GM18867 (cell line): ENCODE results near the gene PXMP4.
A peak's percentile ranks its signal among the peaks of the same experiment; 100 is the strongest.
"Not testable (repeated sequence)": the region's sequence is repeated elsewhere in the genome, so short reads cannot be mapped to it uniquely, and the experiment has no call there.

Experiments
- ATAC-seq: cut with Tn5 transposase; IDR thresholded peaks from one replicate; pipeline ENCODE4 v1.9.1; 2021; ENCODE audit warnings: mild to moderate bottlenecking, moderate library complexity; ENCODE audit not compliant: unreplicated experiment

Gene PXMP4

DNA sequence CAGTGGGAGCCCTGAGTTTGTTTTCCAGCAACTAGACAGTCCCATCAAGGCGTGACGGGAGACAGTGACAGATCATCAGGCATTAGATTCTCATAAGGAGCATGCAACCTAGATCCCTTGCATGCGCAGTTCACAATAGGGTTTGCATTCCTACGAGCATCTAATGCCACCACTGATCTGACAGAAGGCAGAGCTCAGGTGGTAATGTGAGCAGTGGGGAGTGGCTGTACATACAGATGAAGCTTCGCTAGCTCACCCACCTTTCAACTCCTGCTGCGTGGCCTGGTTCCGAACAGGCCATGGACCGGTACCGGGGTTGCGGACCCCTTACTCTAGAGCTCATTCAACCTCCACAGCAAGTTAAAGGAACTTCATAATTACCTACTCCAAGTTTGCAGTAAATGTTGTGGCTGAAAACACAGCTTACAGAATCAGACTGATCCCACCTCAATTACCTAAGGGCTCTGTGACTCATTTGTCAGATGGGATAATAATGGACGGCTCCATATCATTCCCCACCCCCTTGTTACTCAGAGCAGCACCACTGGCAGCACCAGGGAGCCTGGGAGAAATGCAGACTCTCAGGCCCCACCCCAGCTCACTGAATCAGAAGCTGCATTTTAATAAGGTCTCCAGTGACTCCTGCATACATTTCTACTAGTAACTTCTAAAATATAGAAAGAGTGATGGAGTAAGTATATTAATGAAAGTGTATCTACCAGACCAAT is 15.7 kb downstream of the PXMP4 start:
- no peak for ATAC-seq

DNA sequence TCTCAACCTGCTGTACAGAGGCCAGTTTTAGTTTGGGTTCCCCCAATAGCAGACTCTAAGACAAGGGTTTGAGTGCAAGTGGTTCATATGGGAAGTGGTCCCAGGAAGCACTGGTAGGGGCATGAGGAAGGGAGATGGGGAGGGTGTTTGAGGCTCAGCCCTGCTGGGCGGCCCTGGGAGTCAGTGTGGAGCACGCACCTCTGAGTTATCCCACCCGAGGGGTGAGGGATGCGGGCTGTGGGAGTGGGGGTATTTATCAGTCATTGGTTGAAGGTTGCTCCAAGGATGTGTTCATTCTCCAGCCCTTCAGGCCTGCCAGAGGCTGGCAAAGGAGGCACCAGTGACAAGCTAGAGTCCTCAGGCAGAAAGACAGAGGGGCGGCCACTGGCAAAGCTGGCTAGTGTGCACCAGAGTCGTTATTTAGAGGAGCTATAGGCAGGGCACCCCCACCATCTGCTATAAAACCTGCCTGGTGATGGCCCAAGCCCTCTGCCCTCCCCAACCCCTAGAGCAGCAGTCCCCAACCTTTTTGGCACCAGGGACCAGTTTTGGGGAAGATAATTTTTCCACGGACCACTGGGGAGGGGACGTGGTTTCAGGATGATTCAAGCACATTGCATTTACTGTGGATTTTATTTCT is 16.5 kb downstream of the PXMP4 start:
- ATAC-seq, result no peak

- ATAC-seq, result no peak
These were observed 17.2 kb downstream of the PXMP4 start for GRCh38 chr20:33702861-33703260.

DNA sequence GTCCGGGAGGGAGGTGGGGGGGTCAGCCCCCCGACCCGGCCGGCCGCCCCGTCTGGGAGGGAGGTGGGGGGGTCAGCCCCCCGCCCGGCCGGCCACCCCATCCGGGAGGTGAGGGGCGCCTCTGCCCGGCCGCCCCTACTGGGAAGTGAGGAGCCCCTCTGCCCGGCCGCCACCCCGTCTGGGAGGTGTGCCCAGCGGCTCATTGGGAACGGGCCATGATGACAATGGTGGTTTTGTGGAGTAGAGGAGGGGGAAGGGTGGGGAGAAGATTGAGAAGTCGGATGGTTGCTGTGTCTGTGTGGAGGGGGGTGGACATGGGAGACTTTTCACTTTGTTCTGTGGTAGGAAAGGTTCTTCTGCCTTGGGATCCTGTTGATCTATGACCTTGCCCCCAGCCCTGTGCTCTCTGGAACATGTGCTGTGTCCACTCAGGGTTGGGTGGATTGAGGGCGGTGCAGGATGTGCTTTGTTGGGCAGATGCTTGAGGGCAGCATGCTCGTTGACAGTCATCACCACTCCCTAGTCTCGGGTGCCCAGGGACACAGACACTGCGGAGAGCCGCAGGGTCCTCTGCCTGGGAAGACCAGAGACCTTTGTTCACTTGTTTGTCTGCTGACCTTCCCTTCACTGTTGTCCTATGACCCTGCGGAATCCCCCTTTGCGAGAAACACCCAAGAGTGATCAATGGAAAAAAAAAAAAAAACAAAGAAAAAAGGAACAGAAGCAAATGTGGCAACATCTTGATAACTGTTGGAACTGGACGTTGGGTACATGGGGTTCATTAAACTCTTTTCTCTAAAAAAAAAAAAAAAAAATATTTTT is 18.3 kb downstream of the PXMP4 start:
- ATAC-seq, result no peak

DNA sequence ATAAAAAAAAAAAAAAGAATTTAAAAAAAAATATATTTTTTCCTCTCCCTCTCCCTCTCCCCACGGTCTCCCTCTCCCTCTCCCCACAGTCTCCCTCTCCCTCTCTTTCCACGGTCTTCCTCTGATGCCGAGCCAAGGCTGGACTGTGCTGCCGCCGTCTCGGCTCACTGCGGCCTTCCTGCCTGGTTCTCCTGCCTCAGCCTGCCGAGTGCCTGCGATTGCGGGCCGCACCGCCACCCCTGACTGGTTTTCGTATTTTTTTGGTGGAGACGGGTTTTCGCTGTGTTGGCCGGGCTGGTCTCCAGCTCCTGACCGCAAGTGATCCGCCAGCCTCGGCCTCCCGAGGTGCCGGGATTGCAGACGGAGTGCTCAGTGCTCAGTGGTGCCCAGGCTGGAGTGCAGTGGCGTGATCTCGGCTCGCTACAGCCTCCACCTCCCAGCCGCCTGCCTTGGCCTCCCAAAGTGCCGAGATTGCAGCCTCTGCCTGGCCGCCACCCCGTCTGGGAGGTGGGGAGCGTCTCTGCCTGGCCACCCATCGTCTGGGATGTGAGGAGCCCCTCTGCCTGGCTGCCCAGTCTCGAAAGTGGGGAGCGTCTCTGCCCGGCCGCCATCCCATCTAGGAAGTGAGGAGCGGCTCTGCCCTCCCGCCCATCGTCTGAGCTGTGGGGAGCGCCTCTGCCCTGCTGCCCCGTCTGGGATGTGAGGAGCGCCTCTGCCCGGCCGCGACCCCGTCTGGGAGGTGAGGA is 19.2 kb downstream of the PXMP4 start:
- not testable (repeated sequence) for ATAC-seq

- not testable (repeated sequence) for ATAC-seq
These were observed 21.1 kb downstream of the PXMP4 start for GRCh38 chr20:33698966-33699365.

GRCh38 chr20:33697129-33697528 is 23.0 kb downstream of the PXMP4 start:
- no peak for ATAC-seq

DNA sequence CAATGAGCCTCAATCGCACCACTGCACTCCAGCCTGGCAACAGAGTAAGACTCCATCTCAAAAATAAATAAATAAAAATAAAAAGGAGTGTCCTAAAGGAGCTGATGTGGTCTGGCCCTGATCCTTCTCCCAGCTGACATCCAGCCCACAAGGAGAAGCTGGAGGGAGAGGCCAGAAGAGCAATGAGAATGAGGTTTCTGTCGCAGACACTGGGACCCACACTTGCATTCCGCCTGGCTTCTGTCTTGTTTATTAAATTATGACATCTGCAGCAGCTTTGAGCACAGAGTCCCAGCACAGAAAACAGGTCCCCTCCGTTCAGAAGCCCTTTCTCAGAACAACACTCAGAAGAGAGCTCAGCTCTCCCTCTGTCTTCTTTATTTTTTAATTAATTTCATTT is 23.7 kb downstream of the PXMP4 start:
- ATAC-seq, result no peak

DNA sequence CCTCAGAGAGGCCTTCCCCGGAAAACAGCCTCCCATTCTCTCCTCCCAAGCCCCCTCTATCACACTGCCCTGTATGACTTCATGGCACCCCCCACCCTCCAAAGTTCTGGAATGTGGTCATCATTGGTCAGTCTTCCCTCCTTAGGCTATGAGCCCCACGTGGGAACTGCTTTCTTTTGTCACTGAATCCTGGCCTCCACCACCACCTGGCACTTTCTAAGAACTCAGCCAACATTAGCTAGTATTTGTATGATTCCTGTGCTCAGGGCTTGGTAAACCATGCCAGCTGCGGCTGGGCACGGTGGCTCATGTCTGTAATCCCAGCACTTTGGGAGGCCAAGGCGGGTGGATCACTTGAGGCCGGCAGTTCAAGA is 25.5 kb downstream of the PXMP4 start:
- ATAC-seq, result no peak

- no peak for ATAC-seq
These were observed 26.1 kb downstream of the PXMP4 start for GRCh38 chr20:33693741-33694638.

DNA sequence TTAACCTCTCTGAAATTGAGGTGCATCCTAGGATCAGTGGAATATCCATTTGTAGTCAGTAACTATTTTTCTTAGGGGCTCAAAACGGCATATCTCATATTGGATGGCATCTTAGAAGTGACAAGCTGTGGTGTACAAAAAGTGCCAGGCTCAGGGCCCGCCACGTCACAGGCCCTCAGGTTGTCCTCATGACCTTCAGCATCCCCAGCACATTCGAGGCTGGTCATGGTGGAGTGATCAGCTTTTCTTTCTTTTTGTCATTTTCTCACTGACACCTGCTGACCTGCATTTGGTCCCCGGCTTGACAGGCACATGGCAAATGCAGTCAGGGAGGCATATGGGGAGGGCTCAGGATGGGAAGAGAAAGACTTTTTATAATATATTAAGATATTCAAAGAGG is 26.8 kb downstream of the PXMP4 start:
- ATAC-seq, result no peak

GRCh38 chr20:33689973-33690372 is 30.1 kb downstream of the PXMP4 start:
- ATAC-seq, result no peak

- no peak for ATAC-seq
These were observed 30.6 kb downstream of the PXMP4 start for GRCh38 chr20:33689493-33689892.

DNA sequence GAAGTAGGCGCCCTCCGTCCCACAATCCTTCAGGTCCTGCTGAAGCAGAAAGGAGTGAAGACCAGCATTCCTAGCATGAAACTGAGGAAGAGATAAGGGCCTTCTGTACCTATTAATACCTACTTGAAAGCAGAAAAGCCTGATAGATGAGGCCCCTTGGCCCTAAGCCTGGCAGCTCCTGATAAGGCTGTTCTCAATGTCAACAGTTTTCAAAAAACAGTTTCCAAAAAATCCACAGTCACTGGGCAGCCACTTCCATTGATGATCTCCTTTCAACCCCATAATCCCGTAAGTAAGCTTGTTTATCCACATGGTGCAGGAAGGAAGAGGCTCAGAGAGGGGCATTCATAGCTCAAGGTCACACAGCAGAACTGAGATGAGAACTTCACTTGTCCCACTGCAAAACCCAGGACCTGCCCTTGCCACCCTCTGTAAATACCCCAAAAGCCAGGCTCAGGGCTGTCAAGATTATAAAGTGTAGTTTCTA is 31.1 kb downstream of the PXMP4 start:
- ATAC-seq, result no peak

GRCh38 chr20:33687993-33688937 is 31.8 kb downstream of the PXMP4 start:
- ATAC-seq, result no peak

- ATAC-seq, result no peak
These were observed 32.7 kb downstream of the PXMP4 start for GRCh38 chr20:33687370-33687915.

DNA sequence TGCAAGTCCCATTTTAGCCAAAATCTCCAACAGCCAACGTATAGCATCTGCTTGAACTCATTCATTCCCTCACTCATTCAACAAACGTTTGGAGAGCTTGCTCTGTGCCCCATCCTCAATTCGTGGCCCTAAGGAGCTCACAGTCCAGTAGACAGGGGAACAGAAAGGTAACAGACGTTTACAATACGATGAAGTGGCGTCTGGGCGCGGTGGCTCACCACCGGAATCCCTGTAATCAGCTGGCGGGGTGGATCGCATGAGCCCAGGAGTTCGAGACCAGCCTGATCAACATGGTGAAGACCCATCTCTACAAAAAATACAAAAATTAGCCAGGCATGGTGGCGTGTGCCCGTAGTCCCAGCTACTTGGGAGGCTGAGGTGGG is 33.1 kb downstream of the PXMP4 start:
- ATAC-seq, result no peak

- ATAC-seq, result peak; percentile 84
These were observed 33.8 kb downstream of the PXMP4 start, which contains the start of gene E2F1 for GRCh38 chr20:33686100-33686983. Gene E2F1, minus strand, starts transcription at chr20:33686385. Its CDS starts 121 bp downstream, at chr20:33686264.
